A549 (cell line): ENCODE data around the gene PRAMEF17.
"Not testable (repeated sequence)": the region's sequence is repeated elsewhere in the genome, so short reads cannot be mapped to it uniquely, and the experiment has no call there.

ENCODE experiments used
- CTCF ChIP-seq: fragments of >200 bp; sonication (Bioruptor Twin); formaldehyde crosslinking; IDR thresholded peaks from 3 replicates; pipeline ENCODE4 v1.5.1; 2016
- POLR2A ChIP-seq: IDR thresholded peaks from 2 replicates; pipeline ENCODE4 v1.6.1; 2012; ENCODE audit warnings: mild to moderate bottlenecking, low read length
- RAD21 ChIP-seq, 2 experiments: fragments of >200 bp in 1 of 2; sonication (Bioruptor Twin) in 1 of 2; formaldehyde crosslinking in 1 of 2; IDR thresholded peaks in 1 of 2; conservative IDR thresholded peaks in 1 of 2; 2 replicates in 1 of 2; 3 replicates in 1 of 2; pipeline ENCODE4 v1.6.1; 2012 to 2018; ENCODE audit warnings: inconsistent platforms in 1 of 2
- REST ChIP-seq: fragments of 200-600 bp; sonication (generic); IDR thresholded peaks from 2 replicates; pipeline ENCODE4 v1.6.1; 2016; ENCODE audit warnings: antibody characterized with exemption, mild to moderate bottlenecking, moderate library complexity
- TP53 ChIP-seq: fragments of 250-450 bp; sonication (Bioruptor Pico); IDR thresholded peaks from 2 replicates; pipeline ENCODE4 v1.5.0; 2021; ENCODE audit warnings: mild to moderate bottlenecking, moderate library complexity

GRCh38 chr1:13347034-13347433 is 42.4 kb upstream of the PRAMEF17 start, which contains the start of gene PRAMEF14:
- TF ChIP-seq POLR2A; CTCF; RAD21 (conservative IDR thresholded peaks at IDR 0.05 in 1 of 2, IDR thresholded peaks at IDR 0.05 in 1 of 2); TP53 (CRISPR knock-in tag); REST: not testable (repeated sequence)
